ENCODE data around the gene PTPRG.

GRCh38 chr3:61948699-61949305, 387.4 kb downstream of the PTPRG start:
- TF ChIP-seq CTCF (conservative IDR thresholded peaks at IDR 0.05 in 1 of 2, IDR thresholded peaks at IDR 0.05 in 1 of 2; ENCODE audit: low read depth in 1 of 2, low read length in 2 of 2) = no peak
- TF ChIP-seq EZH2 (IDR thresholded peaks at IDR 0.05; ENCODE audit: low read length, missing control alignments) = no peak
